Stomach (tissue), 9 donors: ENCODE results near the gene IMMT. TPM values are rescaled to one million over a fixed set of nuclear protein-coding genes. Genes with fewer than 3 reads are reported as not detected.

Experiments used
- DNase-seq, 2 donors: peaks; one replicate each; pipeline versions ENCODE4 v3.0.0 to v3.0.0-alpha.2; 2013 to 2019
- H3K27ac ChIP-seq, 5 donors: fragments of 200-600 bp in 4 of 5; sonication (generic) in 4 of 5; one replicate each; pipeline ENCODE4 v1.5.1; 2013 to 2019; ENCODE audit warnings: mild to moderate bottlenecking in 1 of 5, moderate library complexity in 1 of 5
- H3K27me3 ChIP-seq, 3 donors: fragments of 200-600 bp; sonication (generic); one replicate each; pipeline ENCODE4 v1.5.1; 2017 to 2019; ENCODE audit warnings: mixed run types in 1 of 3
- H3K36me3 ChIP-seq, 4 donors: fragments of 200-600 bp; sonication (generic); 1 replicate in 3 of 4; 2 replicates in 1 of 4; pipeline ENCODE4 v1.5.1; 2016 to 2019
- H3K4me1 ChIP-seq, 4 donors: fragments of 200-600 bp; sonication (generic); one replicate each; pipeline ENCODE4 v1.5.1; 2016 to 2019
- H3K4me3 ChIP-seq, 4 donors: fragments of 200-600 bp; sonication (generic) in 3 of 4; one replicate each; pipeline ENCODE4 v1.5.1; 2016 to 2019; ENCODE audit warnings: mild to moderate bottlenecking in 1 of 4
- H3K9me3 ChIP-seq, 4 donors: fragments of 200-600 bp; sonication (generic); one replicate each; pipeline ENCODE4 v1.5.1; 2016 to 2019
- CTCF ChIP-seq, 7 experiments: fragments of 450-650 bp in 4 of 7; fragments of 200-600 bp in 3 of 7; sonication (generic) in 3 of 7; IDR thresholded peaks; one replicate each; pipeline ENCODE4 v1.5.1; 2016 to 2019; ENCODE audit warnings: antibody characterized with exemption in 7 of 7, control low read depth in 2 of 7, mild to moderate bottlenecking in 1 of 7
- EP300 ChIP-seq: sonication (generic); formaldehyde crosslinking; IDR thresholded peaks from one replicate; pipeline ENCODE4 v1.6.1; 2017; ENCODE audit warnings: antibody characterized with exemption
- POLR2A ChIP-seq, 4 donors: fragments of 450-650 bp; IDR thresholded peaks; one replicate each; pipeline ENCODE4 v1.6.1; 2016; ENCODE audit warnings: antibody characterized with exemption in 4 of 4, control low read depth in 2 of 4, mild to moderate bottlenecking in 1 of 4, moderate library complexity in 1 of 4
- POLR2AphosphoS5 ChIP-seq, 3 donors: sonication (generic); formaldehyde crosslinking; IDR thresholded peaks; one replicate each; pipeline ENCODE4 v1.6.1; 2016; ENCODE audit warnings: antibody characterized with exemption in 3 of 3
- WGBS, 5 donors: extraction: QIAGEN DNeasy Blood & Tissue Kit in 3 of 5; methylation state at CpG; one replicate each; pipeline versions ENCODE4 v1.1.5 to v1.1.7; 2013 to 2018; 5-methylcytosine and 5-hydroxymethylcytosine counted together
- intact Hi-C: fragments of 100-400 bp; cut with DNase I; formaldehyde crosslinking; loops from one replicate; pipeline ENCODE4 v1.15.1; 2023; ENCODE audit warnings: low total_unique reads
- polyA plus RNA-seq, 3 donors: library from polyadenylated mRNA; stranded (reverse); fragments of 200-250 nt; gene quantifications; one replicate each; pipeline ENCODE4 v1.2.3, GENCODE V29; 2013
- total RNA-seq, 5 donors: library from RNA; depleted of rRNA; stranded (reverse); fragments of >200 nt; gene quantifications; one replicate each; pipeline versions ENCODE4 v1.1.0 to v1.2.3, GENCODE V29; 2014 to 2016
- donor health status: healthy with polysubstance abuse.
- donor health status: Bipolar disorder and iron deficiency.
- donor health status: healthy.

The IMMT gene
- total and polyA plus RNA-seq, 8 donors, result 30.1 to 94.5 (median 42.4) TPM

- WGBS, 5 donors, result 60 to 71% (median 69%) methylated on average over 6 of the region's 6 CpGs
- Histone ChIP-seq H3K4me3 (no peak overlapping the region), H3K4me1 (peaks cover 21 to 40% (median 29%) of the 10 kb centered on the region in 4 donors), H3K9me3 (no peaks in the 10 kb centered on the region), H3K27me3 (no peaks in the 10 kb centered on the region), H3K27ac (peak overlapping the region in 2 of 5 donors; percentile 4 to 72), H3K36me3 (no peaks in the 10 kb centered on the region)
- TF ChIP-seq CTCF (IDR thresholded peaks at IDR 0.05), result no peak
- TF ChIP-seq POLR2A (IDR thresholded peaks at IDR 0.05), result no peak
- TF ChIP-seq POLR2AphosphoS5 (IDR thresholded peaks at IDR 0.05), result no peak
- no peak for TF ChIP-seq EP300
- intact Hi-C loops, result no loop called here
- no peak for DNase-seq
These were observed 46.3 kb upstream of the IMMT start for GRCh38 chr2:86241611-86242010.

- no peaks in the 10 kb centered on the region for H3K27me3 ChIP-seq
- no peaks in the 10 kb centered on the region for H3K36me3 ChIP-seq
- peaks cover 19 to 36% (median 26%) of the 10 kb centered on the region in 4 donors for H3K4me1 ChIP-seq
- TF ChIP-seq CTCF (IDR thresholded peaks at IDR 0.05) (no peak), POLR2A (IDR thresholded peaks at IDR 0.05) (no peak), EP300 (no peak), POLR2AphosphoS5 (IDR thresholded peaks at IDR 0.05) (no peak)
- H3K4me3 ChIP-seq, result no peak overlapping the region
- no peaks in the 10 kb centered on the region for H3K9me3 ChIP-seq
- H3K27ac ChIP-seq, result no peak overlapping the region
- intact Hi-C loops, result no loop called here
- no peak for DNase-seq
- 90 to 97% (median 95%) methylated on average over 14 of the region's 14 CpGs for WGBS, 5 donors
These were observed 45.0 kb upstream of the IMMT start for GRCh38 chr2:86240251-86240650.

GRCh38 chr2:86239745-86240144, 44.5 kb upstream of the IMMT start:
- TF ChIP-seq CTCF (IDR thresholded peaks at IDR 0.05), result no peak
- no peak for TF ChIP-seq POLR2A (IDR thresholded peaks at IDR 0.05)
- TF ChIP-seq POLR2AphosphoS5 (IDR thresholded peaks at IDR 0.05), result no peak
- no peak for TF ChIP-seq EP300
- intact Hi-C loops, result no loop called here
- Histone ChIP-seq H3K4me1 (peaks cover 14 to 33% (median 23%) of the 10 kb centered on the region in 4 donors), H3K9me3 (no peaks in the 10 kb centered on the region), H3K27ac (no peak overlapping the region), H3K4me3 (no peak overlapping the region), H3K36me3 (no peaks in the 10 kb centered on the region), H3K27me3 (no peaks in the 10 kb centered on the region)
- DNase-seq, result no peak
- 88 to 93% (median 91%) methylated on average over 8 of the region's 8 CpGs for WGBS, 5 donors

GRCh38 chr2:86239326-86239725, 44.1 kb upstream of the IMMT start:
- Histone ChIP-seq H3K4me3 (no peak overlapping the region), H3K9me3 (no peaks in the 10 kb centered on the region), H3K36me3 (no peaks in the 10 kb centered on the region), H3K27ac (no peak overlapping the region), H3K27me3 (no peaks in the 10 kb centered on the region), H3K4me1 (peaks cover 10 to 32% (median 21%) of the 10 kb centered on the region in 4 donors)
- intact Hi-C loops, result no loop called here
- no peak for DNase-seq
- no peak for TF ChIP-seq POLR2AphosphoS5 (IDR thresholded peaks at IDR 0.05)
- TF ChIP-seq EP300, result no peak
- no peak for TF ChIP-seq POLR2A (IDR thresholded peaks at IDR 0.05)
- TF ChIP-seq CTCF (IDR thresholded peaks at IDR 0.05), result no peak
- WGBS, 5 donors, result 73 to 89% (median 84%) methylated on average over 4 of the region's 4 CpGs
